Hematopoietic multipotent progenitor cell (in vitro differentiated cells): ENCODE results near the gene EVC. TPM values are rescaled to one million over a fixed set of nuclear protein-coding genes. Genes with fewer than 3 reads are reported as not detected.
A peak's percentile ranks its signal among the peaks of the same experiment; 100 is the strongest.
"Not testable (repeated sequence)": the region's sequence is repeated elsewhere in the genome, so short reads cannot be mapped to it uniquely, and the experiment has no call there.

Source experiments
- DNase-seq, 3 donors: peaks; one replicate each; pipeline ENCODE4 v3.0.0-alpha.2; 2011 to 2015; ENCODE audit warnings: low read depth in 2 of 3, low spot score in 2 of 3
- total RNA-seq: library from RNA; depleted of rRNA; stranded (reverse); fragments of >200 nt; gene quantifications from one replicate; pipeline ENCODE4 v1.2.3, GENCODE V29; 2012

Gene EVC
- total RNA-seq, 1 donor: 7.8 TPM

DNA sequence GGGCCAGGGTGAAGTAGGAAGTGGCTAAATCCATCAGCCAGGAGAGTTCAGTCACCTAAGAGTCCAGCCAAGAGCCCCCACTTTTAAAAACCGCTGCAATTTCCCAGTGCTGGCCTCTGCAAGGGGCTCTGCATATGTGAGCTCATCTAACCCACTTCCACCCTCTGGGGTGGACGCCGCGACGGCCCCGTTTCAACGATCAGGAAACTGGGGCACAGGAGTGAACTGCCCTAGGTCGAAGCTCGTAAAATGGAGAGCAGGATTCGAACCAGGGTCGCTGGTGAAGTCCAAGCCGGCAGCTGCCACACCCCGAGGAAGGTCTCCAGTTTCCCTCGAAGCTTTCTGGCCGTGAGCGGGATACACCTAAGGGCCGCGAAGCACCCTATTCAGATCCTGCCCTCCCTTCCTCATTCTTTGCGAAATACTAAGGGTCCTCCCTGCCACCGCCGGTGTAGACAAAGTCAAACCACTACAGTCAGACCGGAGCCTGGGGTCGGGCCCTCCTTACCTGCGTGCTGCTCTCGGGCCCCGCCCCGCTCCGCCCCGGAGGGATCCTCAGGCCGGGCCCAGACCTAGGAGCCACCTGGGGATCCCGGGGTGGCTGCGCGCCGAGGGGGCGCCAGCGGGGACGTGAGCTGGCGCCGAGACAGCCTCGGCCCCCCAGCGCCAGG is 3.1 kb upstream of the EVC start:
- peak in 2 of 3 donors; percentile 8 to 9 for DNase-seq

- peak in 2 of 3 donors; percentile 17 to 26 for DNase-seq
These were observed 2.4 kb upstream of the EVC start, which contains the start of gene EVC2 for GRCh38 chr4:5708449-5709206. EVC2 (minus strand) TSS chr4:5708559; CDS start chr4:5708513, 46 bp downstream.

DNA sequence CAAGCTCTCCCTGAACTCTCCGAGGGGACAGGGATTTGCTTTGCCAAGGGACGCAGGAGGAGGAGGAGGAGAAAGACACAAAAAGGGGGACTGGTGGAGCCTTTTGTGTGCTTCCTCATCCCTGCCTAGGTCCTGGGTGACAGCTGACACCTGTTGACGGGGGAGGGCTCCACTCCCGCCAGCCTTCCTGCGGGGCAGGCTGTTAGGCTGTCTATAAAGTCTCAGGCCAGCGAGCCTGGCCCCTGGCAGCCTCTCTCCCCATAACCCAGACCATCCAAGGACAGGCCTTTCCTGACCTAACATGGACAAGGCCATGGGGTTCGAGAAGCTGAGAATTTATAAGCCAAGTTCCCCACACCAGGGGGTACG is 1.8 kb upstream of the EVC start:
- no peak for DNase-seq

GRCh38 chr4:5710065-5710960 is 688 bp upstream of the EVC start:
- DNase-seq: peak in 2 of 3 donors; percentile 6 to 28

GRCh38 chr4:5711479-5712184 is 631 bp downstream of the EVC start:
- DNase-seq: peak in 2 of 3 donors; percentile 16 to 34

GRCh38 chr4:5712517-5712916 is 1.5 kb downstream of the EVC start:
- DNase-seq: no peak

DNA sequence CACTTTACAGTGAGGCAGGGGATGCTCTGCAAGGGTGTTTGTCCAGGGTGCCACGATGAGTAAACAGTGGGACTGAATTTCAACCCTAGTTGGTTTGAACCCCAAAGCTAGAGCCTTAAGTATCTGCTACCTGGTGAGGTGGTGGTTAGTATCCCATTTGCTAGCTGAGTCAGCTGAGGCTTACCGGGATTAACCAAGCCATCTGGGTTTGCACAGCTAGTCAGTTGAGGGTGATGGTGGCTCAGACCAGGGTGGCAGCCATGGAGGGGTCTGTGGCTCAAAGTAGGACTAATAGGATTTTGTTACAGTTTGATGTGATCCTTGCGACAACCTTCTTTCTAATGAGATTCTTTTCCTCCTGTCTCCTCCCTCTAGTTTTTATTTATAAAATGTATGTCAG is 1.9 kb downstream of the EVC start:
- no peak for DNase-seq

GRCh38 chr4:5713861-5714260 is 2.9 kb downstream of the EVC start:
- no peak for DNase-seq

DNA sequence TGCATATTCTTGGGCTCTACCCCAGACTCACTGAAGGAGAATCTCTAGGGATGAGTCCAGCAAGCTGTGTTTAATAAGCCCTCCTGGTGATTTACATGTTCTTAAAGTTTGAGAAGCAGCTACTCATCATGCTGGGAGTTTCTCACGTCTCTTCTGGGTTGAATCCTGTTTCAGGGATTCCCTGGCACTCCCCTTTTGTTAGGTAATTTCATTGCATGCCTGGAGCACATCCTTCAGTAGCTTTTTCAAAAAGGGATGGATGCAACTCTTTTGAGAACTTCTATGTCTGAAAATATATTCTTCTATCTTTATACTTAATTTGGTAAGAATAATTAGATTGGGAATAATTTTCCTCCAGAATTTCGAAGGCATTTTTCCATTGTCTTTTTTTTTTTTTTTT is 4.4 kb downstream of the EVC start:
- no peak for DNase-seq

GRCh38 chr4:5716391-5716790 is 5.4 kb downstream of the EVC start:
- no peak for DNase-seq

GRCh38 chr4:5717449-5718158 is 6.6 kb downstream of the EVC start:
- no peak for DNase-seq

- DNase-seq: no peak
These were observed 7.4 kb downstream of the EVC start for GRCh38 chr4:5718411-5718810.

DNA sequence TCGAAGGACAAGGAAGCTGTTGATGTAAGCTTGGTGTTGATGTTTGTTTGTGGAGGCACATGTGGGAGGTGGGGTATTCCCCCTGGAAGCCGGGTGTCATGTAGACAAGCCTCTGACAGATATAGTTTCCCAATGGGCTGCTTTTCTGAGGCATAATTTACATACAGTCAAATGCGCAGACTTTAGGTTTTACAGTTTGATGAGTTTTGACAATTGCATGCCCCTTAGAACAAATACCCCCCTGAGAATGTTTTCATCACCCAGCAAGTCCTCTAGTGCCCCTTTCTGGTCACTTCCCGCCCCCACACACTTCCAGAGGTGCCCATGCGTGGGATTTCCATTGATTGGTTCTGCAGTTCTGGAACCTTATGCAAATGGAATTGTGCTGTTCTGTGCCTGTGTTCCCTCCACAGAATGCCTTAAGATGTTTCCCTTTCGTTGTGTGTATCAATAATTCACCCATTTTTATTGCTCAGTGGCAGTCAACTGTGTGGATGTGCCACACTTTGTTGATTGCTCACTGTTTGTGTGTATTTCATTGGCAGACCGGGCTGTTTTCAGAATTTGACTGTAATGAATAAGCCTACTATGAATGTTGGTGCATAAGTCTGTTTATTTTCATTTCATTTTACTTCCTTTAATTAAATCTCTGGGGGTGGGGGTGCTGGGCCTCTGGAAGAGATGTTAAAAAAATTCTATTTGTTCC is 8.5 kb downstream of the EVC start:
- no peak for DNase-seq

DNA sequence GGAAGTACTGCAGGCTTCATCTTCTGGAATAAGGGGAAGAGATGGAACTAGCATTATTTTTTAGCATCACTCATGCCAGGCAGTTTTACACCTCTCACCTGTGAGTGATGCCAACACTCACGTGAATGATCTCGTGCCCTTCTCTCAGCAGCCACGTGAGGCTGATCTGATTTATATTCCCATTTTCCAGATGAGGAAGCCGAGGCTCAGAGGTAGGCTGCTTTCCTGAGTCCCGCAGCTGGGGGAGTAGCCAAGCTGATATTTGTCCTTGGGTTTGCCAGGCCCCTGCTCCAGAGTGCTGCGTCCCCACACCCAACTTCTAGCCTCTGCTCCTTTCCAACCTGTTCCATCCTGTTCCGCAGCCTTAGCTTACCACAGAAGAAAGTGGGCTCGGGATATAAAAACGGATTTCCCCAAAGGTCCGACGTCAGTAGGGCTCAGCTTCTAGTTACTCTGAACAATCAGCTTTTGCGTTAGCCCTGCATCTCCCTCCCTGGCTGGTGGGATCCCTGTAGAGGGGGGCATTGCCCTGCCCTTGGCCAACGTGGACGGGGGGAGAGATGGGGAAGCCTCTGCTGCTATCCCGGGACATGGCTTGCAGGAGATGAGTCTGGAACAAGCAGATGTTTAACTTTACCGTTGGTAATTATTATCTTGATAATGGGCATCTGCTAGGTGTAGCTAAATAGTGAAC is 9.3 kb downstream of the EVC start:
- no peak for DNase-seq

DNA sequence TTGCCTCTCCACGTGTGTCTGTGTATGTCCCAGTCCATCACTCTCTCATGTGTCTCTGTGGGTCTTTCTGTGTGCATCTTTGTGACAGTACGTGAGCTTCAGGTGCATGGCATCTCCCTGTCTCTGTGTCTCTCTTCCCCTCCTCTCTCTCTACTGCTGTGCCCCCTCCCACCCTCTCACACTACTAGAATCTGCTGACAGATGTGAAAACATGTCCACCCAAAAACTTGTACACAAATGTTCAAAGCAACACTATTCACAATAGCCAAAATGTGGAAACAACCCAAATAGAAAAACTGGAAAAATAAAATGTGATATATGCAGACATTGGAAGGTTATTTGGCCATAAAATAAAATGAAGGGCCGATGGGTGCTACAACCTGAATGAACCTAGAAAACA is 10.0 kb downstream of the EVC start:
- no peak for DNase-seq

GRCh38 chr4:5721923-5722322 is 10.9 kb downstream of the EVC start:
- no peak for DNase-seq

DNA sequence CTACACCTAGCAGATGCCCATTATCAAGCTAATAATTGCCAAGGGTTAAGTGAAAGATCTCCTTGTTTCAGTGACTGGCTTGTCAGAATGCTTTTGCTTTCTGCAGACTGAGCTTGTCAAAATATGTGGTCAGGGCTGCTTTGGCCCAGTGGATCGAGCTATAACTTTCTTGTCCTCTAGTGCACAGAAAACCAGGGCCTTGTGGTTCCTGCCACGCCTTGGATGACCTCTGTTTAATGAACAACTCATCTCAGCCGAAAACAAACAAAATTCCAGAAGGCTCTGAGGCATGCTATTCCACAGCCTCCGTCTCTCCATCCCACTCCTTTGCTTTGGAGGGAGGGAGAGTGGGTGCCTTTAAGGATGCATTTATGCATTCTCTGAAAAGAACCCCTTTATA is 11.3 kb downstream of the EVC start:
- no peak for DNase-seq

GRCh38 chr4:5724377-5724776 is 13.4 kb downstream of the EVC start:
- no peak for DNase-seq

GRCh38 chr4:5728412-5728811 is 17.4 kb downstream of the EVC start:
- DNase-seq: not testable (repeated sequence)
